ENCODE measurements around the gene TMEM17. TPM values are rescaled to one million over a fixed set of nuclear protein-coding genes. Genes with fewer than 3 reads are reported as not detected.

Gene TMEM17
- total and polyA plus RNA-seq, 2 donors (not counting 3 experiments of a cell fraction or from before 2014, with no cell fraction given) = 0.91 to 2.0 TPM

GRCh38 chr2:62538756-62539155, 32.8 kb upstream of the TMEM17 start:
- TF ChIP-seq, protein P1, sequence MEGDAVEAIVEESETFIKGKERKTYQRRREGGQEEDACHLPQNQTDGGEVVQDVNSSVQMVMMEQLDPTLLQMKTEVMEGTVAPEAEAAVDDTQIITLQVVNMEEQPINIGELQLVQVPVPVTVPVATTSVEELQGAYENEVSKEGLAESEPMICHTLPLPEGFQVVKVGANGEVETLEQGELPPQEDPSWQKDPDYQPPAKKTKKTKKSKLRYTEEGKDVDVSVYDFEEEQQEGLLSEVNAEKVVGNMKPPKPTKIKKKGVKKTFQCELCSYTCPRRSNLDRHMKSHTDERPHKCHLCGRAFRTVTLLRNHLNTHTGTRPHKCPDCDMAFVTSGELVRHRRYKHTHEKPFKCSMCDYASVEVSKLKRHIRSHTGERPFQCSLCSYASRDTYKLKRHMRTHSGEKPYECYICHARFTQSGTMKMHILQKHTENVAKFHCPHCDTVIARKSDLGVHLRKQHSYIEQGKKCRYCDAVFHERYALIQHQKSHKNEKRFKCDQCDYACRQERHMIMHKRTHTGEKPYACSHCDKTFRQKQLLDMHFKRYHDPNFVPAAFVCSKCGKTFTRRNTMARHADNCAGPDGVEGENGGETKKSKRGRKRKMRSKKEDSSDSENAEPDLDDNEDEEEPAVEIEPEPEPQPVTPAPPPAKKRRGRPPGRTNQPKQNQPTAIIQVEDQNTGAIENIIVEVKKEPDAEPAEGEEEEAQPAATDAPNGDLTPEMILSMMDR (IDR thresholded peaks at IDR 0.05; ENCODE audit: extremely low read depth in 1 of 2, insufficient read depth in 1 of 2, low read depth in 1 of 2, low read length in 2 of 2) = no peak
- TF ChIP-seq FOS (IDR thresholded peaks at IDR 0.05; ENCODE audit: borderline replicate concordance, insufficient read depth, low read length) = no peak
- TF ChIP-seq, protein P2, sequence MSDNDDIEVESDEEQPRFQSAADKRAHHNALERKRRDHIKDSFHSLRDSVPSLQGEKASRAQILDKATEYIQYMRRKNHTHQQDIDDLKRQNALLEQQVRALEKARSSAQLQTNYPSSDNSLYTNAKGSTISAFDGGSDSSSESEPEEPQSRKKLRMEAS (IDR thresholded peaks at IDR 0.05; ENCODE audit: insufficient read depth, insufficient read length) = no peak
- TF ChIP-seq POLR2A (IDR thresholded peaks at IDR 0.05; ENCODE audit: low read depth, low read length) = no peak
- TF ChIP-seq MYC (IDR thresholded peaks at IDR 0.05; ENCODE audit: low read depth, low read length) = no peak
- TF ChIP-seq GATA2 (IDR thresholded peaks at IDR 0.05; ENCODE audit: insufficient read depth, insufficient read length, low read depth, low read length) = no peak
- no peak for TF ChIP-seq EZH2 (IDR thresholded peaks at IDR 0.05; ENCODE audit: borderline replicate concordance, low read depth, low read length, severe bottlenecking)
- TF ChIP-seq JUN (IDR thresholded peaks at IDR 0.05; ENCODE audit: borderline replicate concordance, insufficient read depth, insufficient read length, low read depth) = no peak
- TF ChIP-seq POLR2AphosphoS5 (IDR thresholded peaks at IDR 0.05; ENCODE audit: insufficient read depth, low read depth, low read length) = no peak
- FAIRE-seq (no peak), DNase-seq (ENCODE audit: low read depth, low spot score) (no peak)
- POLR2A ChIA-PET = no interaction called here
- intact Hi-C loops (cut with micrococcal nuclease) = no loop called here
- H3K4me1 ChIP-seq (ENCODE audit: control insufficient read depth, extremely low read depth, insufficient read depth, low read length) = no peaks in the 10 kb centered on the region
- BruUV-seq (replicated peaks) = no TSS peak
- H3K9ac ChIP-seq (replicated peaks; ENCODE audit: extremely low read depth, insufficient read depth, low read length) = no peak overlapping the region
- H3K36me3 ChIP-seq (ENCODE audit: control insufficient read depth in 2 of 2, extremely low read depth in 1 of 2, insufficient read depth in 2 of 2, low read length in 2 of 2) = no peaks in the 10 kb centered on the region
- H4K20me1 ChIP-seq (replicated peaks; ENCODE audit: control insufficient read depth, extremely low read depth, insufficient read depth, low read length) = no peaks in the 10 kb centered on the region
- H3K79me2 ChIP-seq (ENCODE audit: control insufficient read depth, insufficient read depth, low read length) = no peaks in the 10 kb centered on the region
- no peak overlapping the region for H3K4me3 ChIP-seq (replicated peaks in 1 of 3; ENCODE audit: insufficient read depth in 1 of 3, low read depth in 1 of 3, low read length in 3 of 3)
- H3K4me2 ChIP-seq (ENCODE audit: insufficient read depth, low read length) = no peak overlapping the region
- dilution Hi-C loops (cut with MboI; ENCODE audit: extremely low pct_ligation_motif_present, low sequenced_read_pairs) = no loop called here
- no peak overlapping the region for H3K27ac ChIP-seq (ENCODE audit: insufficient read depth, low read depth, low read length)
- H3K27me3 ChIP-seq (ENCODE audit: control insufficient read depth in 2 of 2, insufficient read depth in 2 of 2, low read length in 2 of 2) = no peaks in the 10 kb centered on the region
- CTCF ChIA-PET = interaction anchor here (1.2 kb wide), 1 partner anchor 11 kb away, joined by 3 read pairs; no protein-coding TSS in a partner anchor
- no peaks in the 10 kb centered on the region for H3K9me3 ChIP-seq (replicated peaks; ENCODE audit: control insufficient read depth, insufficient read depth, low read length)
- no peak overlapping the region for H2AFZ ChIP-seq (ENCODE audit: low read depth, low read length)
- H3K9me1 ChIP-seq (replicated peaks; ENCODE audit: control insufficient read depth, extremely low read depth, insufficient read depth, low read length) = no peaks in the 10 kb centered on the region
